ENCODE measurements around the gene NMT1. TPM values are rescaled to one million over a fixed set of nuclear protein-coding genes. Genes with fewer than 3 reads are reported as not detected.

NMT1 gene
- total RNA-seq, 2 experiments from 2014 or later = 156 to 169 TPM

DNA sequence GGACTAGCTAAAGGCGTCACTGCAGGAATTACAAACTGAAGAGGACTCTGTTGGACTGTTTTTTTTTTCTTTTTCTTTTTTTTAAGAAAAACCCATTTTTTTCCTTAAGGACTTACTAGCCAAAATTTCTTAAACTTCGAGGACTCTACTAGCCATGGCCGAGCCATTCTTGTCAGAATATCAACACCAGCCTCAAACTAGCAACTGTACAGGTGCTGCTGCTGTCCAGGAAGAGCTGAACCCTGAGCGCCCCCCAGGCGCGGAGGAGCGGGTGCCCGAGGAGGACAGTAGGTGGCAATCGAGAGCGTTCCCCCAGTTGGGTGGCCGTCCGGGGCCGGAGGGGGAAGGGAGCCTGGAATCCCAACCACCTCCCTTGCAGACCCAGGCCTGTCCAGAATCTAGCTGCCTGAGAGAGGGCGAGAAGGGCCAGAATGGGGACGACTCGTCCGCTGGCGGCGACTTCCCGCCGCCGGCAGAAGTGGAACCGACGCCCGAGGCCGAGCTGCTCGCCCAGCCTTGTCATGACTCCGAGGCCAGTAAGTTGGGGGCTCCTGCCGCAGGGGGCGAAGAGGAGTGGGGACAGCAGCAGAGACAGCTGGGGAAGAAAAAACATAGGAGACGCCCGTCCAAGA, 88.0 kb downstream of the NMT1 start:
- DNase-seq (peak; percentile 88), ATAC-seq (peak; percentile 43)
- H3K4me1 Mint-ChIP-seq (ENCODE audit: low read depth) = peaks cover 33% of the 10 kb centered on the region
- no peaks in the 10 kb centered on the region for H3K27me3 Mint-ChIP-seq
- peaks cover 18% of the 10 kb centered on the region for H3K36me3 Mint-ChIP-seq (ENCODE audit: low read depth)
- H3K27ac Mint-ChIP-seq = peak overlapping the region; percentile 100
- H3K4me3 Mint-ChIP-seq = peak overlapping the region; percentile 98
- POLR2A ChIA-PET = interaction anchor here (0.6 to 8.5 kb wide), 35 partner anchors 8 to 260 kb away, joined by 3 to 200 read pairs (median 5); partner anchors contain the start of genes ACBD4, DCAKD, FMNL1 and HEXIM2
- TF ChIP-seq, protein P1, sequence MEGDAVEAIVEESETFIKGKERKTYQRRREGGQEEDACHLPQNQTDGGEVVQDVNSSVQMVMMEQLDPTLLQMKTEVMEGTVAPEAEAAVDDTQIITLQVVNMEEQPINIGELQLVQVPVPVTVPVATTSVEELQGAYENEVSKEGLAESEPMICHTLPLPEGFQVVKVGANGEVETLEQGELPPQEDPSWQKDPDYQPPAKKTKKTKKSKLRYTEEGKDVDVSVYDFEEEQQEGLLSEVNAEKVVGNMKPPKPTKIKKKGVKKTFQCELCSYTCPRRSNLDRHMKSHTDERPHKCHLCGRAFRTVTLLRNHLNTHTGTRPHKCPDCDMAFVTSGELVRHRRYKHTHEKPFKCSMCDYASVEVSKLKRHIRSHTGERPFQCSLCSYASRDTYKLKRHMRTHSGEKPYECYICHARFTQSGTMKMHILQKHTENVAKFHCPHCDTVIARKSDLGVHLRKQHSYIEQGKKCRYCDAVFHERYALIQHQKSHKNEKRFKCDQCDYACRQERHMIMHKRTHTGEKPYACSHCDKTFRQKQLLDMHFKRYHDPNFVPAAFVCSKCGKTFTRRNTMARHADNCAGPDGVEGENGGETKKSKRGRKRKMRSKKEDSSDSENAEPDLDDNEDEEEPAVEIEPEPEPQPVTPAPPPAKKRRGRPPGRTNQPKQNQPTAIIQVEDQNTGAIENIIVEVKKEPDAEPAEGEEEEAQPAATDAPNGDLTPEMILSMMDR (IDR thresholded peaks at IDR 0.05) = peak; percentile 89
- intact Hi-C loops (cut with micrococcal nuclease) = loop anchor here (2.0 to 5.0 kb wide), 2 partner anchors 14 to 168 kb away; partner anchors contain the start of genes ACBD4 and MAP3K14
- CTCF ChIA-PET = interaction anchor here (0.7 to 14.4 kb wide), 31 partner anchors 11 to 279 kb away, joined by 3 to 352 read pairs (median 4); partner anchors contain the start of genes ACBD4, FMNL1, HEXIM2 and MAP3K14
- H3K9me3 Mint-ChIP-seq = no peaks in the 10 kb centered on the region

DNA sequence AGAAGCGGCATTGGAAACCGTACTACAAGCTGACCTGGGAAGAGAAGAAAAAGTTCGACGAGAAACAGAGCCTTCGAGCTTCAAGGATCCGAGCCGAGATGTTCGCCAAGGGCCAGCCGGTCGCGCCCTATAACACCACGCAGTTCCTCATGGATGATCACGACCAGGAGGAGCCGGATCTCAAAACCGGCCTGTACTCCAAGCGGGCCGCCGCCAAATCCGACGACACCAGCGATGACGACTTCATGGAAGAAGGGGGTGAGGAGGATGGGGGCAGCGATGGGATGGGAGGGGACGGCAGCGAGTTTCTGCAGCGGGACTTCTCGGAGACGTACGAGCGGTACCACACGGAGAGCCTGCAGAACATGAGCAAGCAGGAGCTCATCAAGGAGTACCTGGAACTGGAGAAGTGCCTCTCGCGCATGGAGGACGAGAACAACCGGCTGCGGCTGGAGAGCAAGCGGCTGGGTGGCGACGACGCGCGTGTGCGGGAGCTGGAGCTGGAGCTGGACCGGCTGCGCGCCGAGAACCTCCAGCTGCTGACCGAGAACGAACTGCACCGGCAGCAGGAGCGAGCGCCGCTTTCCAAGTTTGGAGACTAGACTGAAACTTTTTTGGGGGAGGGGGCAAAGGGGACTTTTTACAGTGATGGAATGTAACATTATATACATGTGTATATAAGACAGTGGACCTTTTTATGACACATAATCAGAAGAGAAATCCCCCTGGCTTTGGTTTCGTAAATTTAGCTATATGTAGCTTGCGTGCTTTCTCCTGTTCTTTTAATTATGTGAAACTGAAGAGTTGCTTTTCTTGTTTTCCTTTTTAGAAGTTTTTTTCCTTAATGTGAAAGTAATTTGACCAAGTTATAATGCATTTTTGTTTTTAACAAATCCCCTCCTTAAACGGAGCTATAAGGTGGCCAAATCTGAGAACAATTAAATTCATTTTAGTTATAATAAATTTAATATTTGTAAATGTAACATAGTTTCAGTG, 88.8 kb downstream of the NMT1 start:
- TF ChIP-seq, protein P1 (IDR thresholded peaks at IDR 0.05) = no peak
- Mint-ChIP-seq H3K4me1 (ENCODE audit: low read depth) (peaks cover 31% of the 10 kb centered on the region), H3K27me3 (no peaks in the 10 kb centered on the region), H3K4me3 (peak overlapping the region; percentile 98), H3K36me3 (ENCODE audit: low read depth) (peaks cover 18% of the 10 kb centered on the region), H3K27ac (peak overlapping the region; percentile 100), H3K9me3 (no peaks in the 10 kb centered on the region)
- POLR2A ChIA-PET = interaction anchor here (0.6 to 8.5 kb wide), 27 partner anchors 7 to 427 kb away, joined by 3 to 200 read pairs (median 5); partner anchors contain the start of genes ACBD4, FMNL1, HEXIM2 and MAP3K14
- intact Hi-C loops (cut with micrococcal nuclease) = loop anchor here (2.0 to 5.0 kb wide), 2 partner anchors 15 to 167 kb away; partner anchors contain the start of genes ACBD4 and MAP3K14
- CTCF ChIA-PET = interaction anchor here (0.8 to 14.4 kb wide), 27 partner anchors 10 to 279 kb away, joined by 3 to 352 read pairs (median 6); partner anchors contain the start of genes ACBD4, FMNL1, HEXIM2 and NMT1
- ATAC-seq = no peak
- DNase-seq = peak; percentile 58

DNA sequence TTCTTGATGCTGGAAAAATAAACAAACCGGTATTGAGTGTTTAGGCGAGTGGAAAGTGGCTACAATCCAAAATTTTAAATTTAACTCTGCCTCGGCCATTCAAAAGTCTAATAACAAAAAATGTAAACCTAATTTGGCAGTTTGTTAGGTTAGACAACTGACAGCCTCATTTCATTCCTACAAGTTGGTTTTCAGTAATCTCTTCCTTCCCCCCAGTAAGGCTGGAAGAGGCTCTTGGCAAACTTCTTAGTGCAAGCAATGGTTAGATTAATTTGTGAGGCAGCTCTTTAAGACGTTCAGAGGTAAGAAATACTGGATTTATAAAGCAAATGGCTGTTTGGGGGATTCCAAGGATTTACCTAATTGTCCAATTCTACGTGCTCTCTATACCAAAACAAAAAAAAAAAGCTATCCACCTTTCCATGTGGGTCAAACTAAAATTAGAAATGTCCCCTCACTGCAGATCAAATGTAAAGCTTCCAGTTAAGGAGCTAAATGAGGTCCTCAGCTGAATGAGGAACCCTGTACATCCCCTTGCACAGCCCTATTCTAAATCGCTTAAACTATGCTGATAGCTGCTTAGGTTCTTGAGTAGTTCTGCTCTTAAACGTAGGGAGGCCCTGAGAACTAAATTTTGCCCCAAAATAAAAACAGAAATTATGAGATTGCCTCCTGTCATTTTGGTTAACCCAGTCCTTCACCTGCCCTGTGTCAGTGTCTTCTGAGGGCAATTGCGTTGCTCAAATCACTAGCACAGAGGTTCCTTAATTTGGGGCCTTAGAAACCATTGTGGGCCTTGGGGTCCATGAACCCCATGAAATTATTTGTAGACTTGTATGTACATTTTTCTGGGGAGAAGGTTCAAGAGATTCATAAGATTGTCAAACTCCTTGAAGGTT, 90.0 kb downstream of the NMT1 start:
- POLR2A ChIA-PET = interaction anchor here (0.6 to 8.5 kb wide), 14 partner anchors 10 to 258 kb away, joined by 3 to 200 read pairs (median 14); partner anchors contain the start of genes ACBD4, HEXIM2 and MAP3K14
- intact Hi-C loops (cut with micrococcal nuclease) = loop anchor here (1.0 kb wide), 1 partner anchor 19 kb away; no protein-coding TSS in a partner anchor
- H3K4me3 Mint-ChIP-seq = peak overlapping the region; percentile 98

More for the DNA sequence above, 90.0 kb downstream of the NMT1 start:
- Mint-ChIP-seq H3K4me1 (ENCODE audit: low read depth) (peaks cover 30% of the 10 kb centered on the region), H3K27me3 (no peaks in the 10 kb centered on the region), H3K36me3 (ENCODE audit: low read depth) (peaks cover 17% of the 10 kb centered on the region), H3K27ac (peak overlapping the region; percentile 85), H3K9me3 (no peaks in the 10 kb centered on the region)
- CTCF ChIA-PET = interaction anchor here (0.7 to 14.4 kb wide), 24 partner anchors 9 to 234 kb away, joined by 3 to 352 read pairs (median 6); partner anchors contain the start of genes ACBD4, FMNL1, HEXIM2 and PLCD3
- no peak for ATAC-seq
- TF ChIP-seq, protein P1 (IDR thresholded peaks at IDR 0.05) = no peak
- no peak for DNase-seq

Data from activated CD8-positive, alpha-beta T cell treated with anti-CD3 and anti-CD28 coated beads for 36 hours (primary cell).